ENCODE results near the gene PCSK7. TPM values are rescaled to one million over a fixed set of nuclear protein-coding genes. Genes with fewer than 3 reads are reported as not detected.
A peak's percentile ranks its signal among the peaks of the same experiment; 100 is the strongest.

The PCSK7 gene
- total RNA-seq, 4 donors from 2014 or later: 28.7 to 53.3 (median 45.0) TPM

GRCh38 chr11:117222991-117223740, 8.7 kb downstream of the PCSK7 start:
- no peak overlapping the region for H3K4me3 ChIP-seq
- peaks cover 9 to 59% (median 34%) of the 10 kb centered on the region in 3 donors for H3K4me1 ChIP-seq
- peaks cover 14 to 98% (median 46%) of the 10 kb centered on the region in 3 donors for H3K36me3 ChIP-seq

GRCh38 chr11:117221775-117222517, 9.9 kb downstream of the PCSK7 start:
- H3K27ac ChIP-seq: peak overlapping the region; percentile 47 to 93 (median 84)
- H3K36me3 ChIP-seq: peaks cover 14 to 98% (median 35%) of the 10 kb centered on the region in 3 donors
- H3K9me3 ChIP-seq: no peaks in the 10 kb centered on the region
- 48 to 58% methylated on average over 5 to 6 of the region's 7 CpGs for WGBS, 2 donors
- intact Hi-C loops (cut with DNase I): no loop called here
- TF ChIP-seq CTCF (IDR thresholded peaks at IDR 0.05) (no peak), POLR2A (IDR thresholded peaks at IDR 0.05) (peak in 1 of 4 donors; percentile 11)
- no peak for DNase-seq
- peaks cover 9 to 69% (median 34%) of the 10 kb centered on the region in 3 donors for H3K4me1 ChIP-seq
- no peaks in the 10 kb centered on the region for H3K27me3 ChIP-seq
- no peak overlapping the region for H3K4me3 ChIP-seq

More at GRCh38 chr11:117222991-117223740, 8.7 kb downstream of the PCSK7 start:
- Histone ChIP-seq H3K27ac (peak overlapping the region; percentile 47 to 89 (median 80)), H3K9me3 (no peaks in the 10 kb centered on the region), H3K27me3 (no peaks in the 10 kb centered on the region)
- DNase-seq: no peak
- intact Hi-C loops (cut with DNase I): no loop called here
- 89 to 90% methylated on average over 10 to 11 of the region's 14 CpGs for WGBS, 2 donors
- TF ChIP-seq CTCF (IDR thresholded peaks at IDR 0.05) (no peak), POLR2A (IDR thresholded peaks at IDR 0.05) (no peak)

- WGBS, 2 donors: 89 to 92% methylated on average over 6 to 7 of the region's 7 CpGs
- peaks cover 9 to 73% (median 34%) of the 10 kb centered on the region in 3 donors for H3K4me1 ChIP-seq
- H3K27me3 ChIP-seq: no peaks in the 10 kb centered on the region
- no peak for TF ChIP-seq POLR2A (IDR thresholded peaks at IDR 0.05)
- TF ChIP-seq CTCF (IDR thresholded peaks at IDR 0.05): no peak
- no peak overlapping the region for H3K4me3 ChIP-seq
- peaks cover 19 to 99% (median 34%) of the 10 kb centered on the region in 3 donors for H3K36me3 ChIP-seq
- no peak for DNase-seq
- H3K9me3 ChIP-seq: no peaks in the 10 kb centered on the region
- peak overlapping the region; percentile 72 to 93 (median 84) for H3K27ac ChIP-seq
- intact Hi-C loops (cut with DNase I): no loop called here
Observed at GRCh38 chr11:117220999-117221774, 10.7 kb downstream of the PCSK7 start.

- H3K36me3 ChIP-seq: peaks cover 20 to 99% (median 34%) of the 10 kb centered on the region in 3 donors
- intact Hi-C loops (cut with DNase I): no loop called here
- no peak for DNase-seq
- H3K4me1 ChIP-seq: peaks cover 9 to 71% (median 34%) of the 10 kb centered on the region in 3 donors
- TF ChIP-seq CTCF (IDR thresholded peaks at IDR 0.05): no peak
- TF ChIP-seq POLR2A (IDR thresholded peaks at IDR 0.05): peak in 2 of 4 donors; percentile 13 to 21
- 61% methylated on average over 8 of the region's 9 CpGs; no CpG with 5 or more reads in 1 of the 2 donors for WGBS, 2 donors
- H3K9me3 ChIP-seq: no peaks in the 10 kb centered on the region
- H3K4me3 ChIP-seq: no peak overlapping the region
- H3K27me3 ChIP-seq: no peaks in the 10 kb centered on the region
- H3K27ac ChIP-seq: peak overlapping the region; percentile 72 to 93 (median 84)
Observed at GRCh38 chr11:117220568-117220967, 11.3 kb downstream of the PCSK7 start.
